A549 (cell line): Measurements from ENCODE around the gene SLC40A1. TPM values are rescaled to one million over a fixed set of nuclear protein-coding genes. Genes with fewer than 3 reads are reported as not detected.

Experiments used
- ATAC-seq, 2 experiments: fragments of 200-7000 bp in 1 of 2; fragments of >200 bp in 1 of 2; cut with Nextera tagmentation in 1 of 2; cut with Tn5 transposase in 1 of 2; 3 replicates each; pipeline versions ENCODE4 v1.8.0 to v1.9.1; 2018 to 2020; ENCODE audit warnings: mild to moderate bottlenecking in 1 of 2, moderate library complexity in 1 of 2
- CTCF ChIA-PET: fragments of 300-600 bp; sonication (Branson Sonifier 250); formaldehyde crosslinking; extraction: SDS; loops from one replicate; lab custom pipeline; 2021; ENCODE audit warnings: antibody characterized with exemption, inconsistent platforms; lab: Yijun Ruan, JAX
- POLR2A ChIA-PET: fragments of 350-600 bp; formaldehyde crosslinking; extraction: SDS; loops from one replicate; lab custom pipeline; 2021; ENCODE audit warnings: antibody characterized with exemption, inconsistent platforms; lab: Yijun Ruan, JAX
- DNase-seq, 2 experiments: peaks; one replicate each; pipeline versions ENCODE4 v3.0.0 to v3.0.0-alpha.2; 2011 to 2016; ENCODE audit warnings: low read depth in 1 of 2, low spot score in 1 of 2
- FAIRE-seq: peaks from 2 replicates; lab custom pipeline; 2011; peaks lifted over from hg19 to GRCh38; lab: Jason Lieb, UNC
- H3K27ac ChIP-seq, 2 experiments: fragments of >200 bp; sonication (Bioruptor Twin); formaldehyde crosslinking; 3 replicates each; pipeline ENCODE4 v1.5.1; 2016 to 2017
- H3K4me1 ChIP-seq: fragments of >200 bp; sonication (Bioruptor Twin); formaldehyde crosslinking; 3 replicates; pipeline ENCODE4 v1.6.1; 2016
- H3K4me2 ChIP-seq: fragments of >200 bp; sonication (Bioruptor Twin); formaldehyde crosslinking; 3 replicates; pipeline ENCODE4 v1.6.1; 2016
- H3K4me3 ChIP-seq: fragments of >200 bp; sonication (Bioruptor Twin); formaldehyde crosslinking; 3 replicates; pipeline ENCODE4 v1.5.1; 2016
- H3K9me3 ChIP-seq: fragments of >200 bp; sonication (Bioruptor Twin); formaldehyde crosslinking; 3 replicates; pipeline ENCODE4 v1.6.1; 2016
- BHLHE40 ChIP-seq: IDR thresholded peaks from 2 replicates; pipeline ENCODE4 v1.6.1; 2012; ENCODE audit warnings: low read depth, low read length, inconsistent platforms
- CBX8 ChIP-seq: fragments of 200-600 bp; sonication (generic); IDR thresholded peaks from 2 replicates; pipeline ENCODE4 v1.6.1; 2016
- CEBPB ChIP-seq, 2 experiments: fragments of >200 bp in 1 of 2; sonication (Bioruptor Twin) in 1 of 2; formaldehyde crosslinking in 1 of 2; IDR thresholded peaks; 2 replicates each; pipeline ENCODE4 v1.6.1; 2012 to 2016
- CHD4 ChIP-seq: fragments of 200-600 bp; sonication (generic); IDR thresholded peaks from 2 replicates; pipeline ENCODE4 v1.6.1; 2016; ENCODE audit warnings: antibody characterized with exemption, mild to moderate bottlenecking, borderline replicate concordance
- EP300 ChIP-seq, 2 experiments: fragments of >200 bp; sonication (Bioruptor Twin); formaldehyde crosslinking; IDR thresholded peaks; 2 replicates in 1 of 2; 3 replicates in 1 of 2; pipeline ENCODE4 v1.6.1; 2016 to 2017
- GATA3 ChIP-seq: IDR thresholded peaks from 2 replicates; pipeline ENCODE4 v1.6.1; 2012; ENCODE audit warnings: borderline replicate concordance
- HDAC2 ChIP-seq: fragments of 200-600 bp; sonication (generic); IDR thresholded peaks from 2 replicates; pipeline ENCODE4 v1.6.1; 2016
- HOXB5 ChIP-seq: fragments of 250-450 bp; sonication (Bioruptor Pico); IDR thresholded peaks from 2 replicates; pipeline ENCODE4 v1.5.0; 2020; ENCODE audit warnings: mild to moderate bottlenecking, moderate library complexity
- JUN ChIP-seq, 2 experiments: fragments of >200 bp; sonication (Bioruptor Twin); formaldehyde crosslinking; IDR thresholded peaks; 2 replicates in 1 of 2; 3 replicates in 1 of 2; pipeline ENCODE4 v1.6.1; 2016 to 2017
- KDM1A ChIP-seq: fragments of 200-600 bp; sonication (generic); IDR thresholded peaks from 2 replicates; pipeline ENCODE4 v1.6.1; 2016; ENCODE audit warnings: low read depth, mild to moderate bottlenecking
- KDM5A ChIP-seq: fragments of 200-600 bp; sonication (generic); IDR thresholded peaks from 2 replicates; pipeline ENCODE4 v1.6.1; 2016; ENCODE audit warnings: antibody characterized with exemption, mild to moderate bottlenecking
- MAFK ChIP-seq: fragments of 450-650 bp; IDR thresholded peaks from 2 replicates; pipeline ENCODE4 v1.6.1; 2014; ENCODE audit not compliant: partially characterized antibody
- PHF8 ChIP-seq: fragments of 200-600 bp; sonication (generic); IDR thresholded peaks from 2 replicates; pipeline ENCODE4 v1.6.1; 2016; ENCODE audit warnings: low read depth, mild to moderate bottlenecking, antibody characterized with exemption, moderate library complexity, borderline replicate concordance
- POLR2AphosphoS2 ChIP-seq: conservative IDR thresholded peaks from 2 replicates; pipeline ENCODE4 v1.6.1; 2012; ENCODE audit warnings: low read length, improper control_type of control experiment, inconsistent platforms
- RFX5 ChIP-seq: fragments of 450-650 bp; IDR thresholded peaks from 2 replicates; pipeline ENCODE4 v1.7.1; 2014; ENCODE audit warnings: antibody characterized with exemption, mild to moderate bottlenecking, moderate library complexity
- RNF2 ChIP-seq: fragments of 200-600 bp; sonication (generic); IDR thresholded peaks from 2 replicates; pipeline ENCODE4 v1.6.1; 2016; ENCODE audit warnings: low read depth, mild to moderate bottlenecking, antibody characterized with exemption, moderate library complexity, borderline replicate concordance
- SREBF2 ChIP-seq: fragments of 450-650 bp; IDR thresholded peaks from 2 replicates; pipeline ENCODE4 v1.6.1; 2014; ENCODE audit warnings: mild to moderate bottlenecking, moderate library complexity
- TFCP2L1 ChIP-seq: fragments of 250-450 bp; sonication (Bioruptor Pico); IDR thresholded peaks from 2 replicates; pipeline ENCODE4 v1.5.0; 2021; ENCODE audit warnings: mild to moderate bottlenecking
- ZSCAN20 ChIP-seq: fragments of 250-450 bp; sonication (Bioruptor Pico); IDR thresholded peaks from 2 replicates; pipeline ENCODE4 v1.8.0; 2022; ENCODE audit warnings: mild to moderate bottlenecking, moderate library complexity
- WGBS: methylation state at CpG from one replicate; pipeline ENCODE4 v1.1.6; 2017; ENCODE audit errors: missing lambda C conversion rate; 5-methylcytosine and 5-hydroxymethylcytosine counted together
- polyA plus RNA-seq, 4 experiments: library from polyadenylated mRNA; depleted of rRNA in 3 of 4; stranded (reverse); fragments of >200 nt; fragmentation: RNase III in 1 of 4; extraction: RNeasy Plus Mini Kit Qiagen cat#74134 plus additional on column Dnase treatment in 1 of 4; gene quantifications; 2 replicates in 3 of 4; 3 replicates in 1 of 4; pipeline ENCODE4 v1.2.3, GENCODE V29; 2011 to 2017
- TF ChIP-seq, protein P1 (sequence below): fragments of 250-450 bp; sonication (Bioruptor Pico); IDR thresholded peaks from 2 replicates; pipeline ENCODE4 v1.5.0; 2020; ENCODE audit warnings: low read depth, mild to moderate bottlenecking, moderate library complexity
- TF ChIP-seq, protein P2 (sequence below): fragments of >200 bp; sonication (Bioruptor Twin); formaldehyde crosslinking; IDR thresholded peaks from 3 replicates; pipeline ENCODE4 v1.6.1; 2016
- TF ChIP-seq, protein P3 (sequence below): fragments of >200 bp; sonication (Bioruptor Twin); formaldehyde crosslinking; IDR thresholded peaks from 3 replicates; pipeline ENCODE4 v1.5.1; 2016

SLC40A1 gene
- polyA plus RNA-seq, 2 of the 4 experiments (the other 2 are of a cell fraction): 8.2 to 12.3 TPM

DNA sequence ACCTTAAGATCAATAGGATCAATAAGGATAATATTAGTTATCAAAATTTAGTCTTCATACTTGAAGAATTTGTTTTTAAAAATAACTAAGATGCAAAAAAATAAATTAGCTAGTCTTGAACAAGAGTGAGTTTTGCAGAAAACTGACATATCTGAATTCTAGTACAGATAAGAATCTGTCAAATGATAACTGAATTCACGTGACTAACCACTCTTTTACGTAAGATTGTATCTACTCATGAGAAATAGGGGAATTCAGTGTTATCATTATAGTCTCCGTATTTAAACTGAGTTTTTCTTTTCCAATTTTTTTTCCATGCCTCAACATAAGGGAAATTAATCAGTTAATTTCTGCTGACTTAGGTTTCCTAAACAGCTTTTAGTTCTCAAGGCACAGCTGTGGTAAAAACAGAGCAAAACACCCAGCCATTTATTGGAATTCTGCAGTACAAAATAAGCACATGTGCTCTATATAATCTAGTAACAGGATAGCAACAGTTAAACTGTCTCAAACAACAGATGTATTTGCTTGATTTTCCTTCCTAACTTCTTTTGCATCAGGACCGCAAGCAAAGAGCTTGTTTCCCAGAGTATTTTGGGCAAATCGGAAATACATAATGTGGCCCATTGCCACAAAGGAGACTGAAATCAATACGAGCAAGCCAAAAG is 19.1 kb downstream of the SLC40A1 start:
- TF ChIP-seq MAFK: peak; percentile 35
- TF ChIP-seq, protein P1, sequence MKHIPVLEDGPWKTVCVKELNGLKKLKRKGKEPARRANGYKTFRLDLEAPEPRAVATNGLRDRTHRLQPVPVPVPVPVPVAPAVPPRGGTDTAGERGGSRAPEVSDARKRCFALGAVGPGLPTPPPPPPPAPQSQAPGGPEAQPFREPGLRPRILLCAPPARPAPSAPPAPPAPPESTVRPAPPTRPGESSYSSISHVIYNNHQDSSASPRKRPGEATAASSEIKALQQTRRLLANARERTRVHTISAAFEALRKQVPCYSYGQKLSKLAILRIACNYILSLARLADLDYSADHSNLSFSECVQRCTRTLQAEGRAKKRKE: no peak
- POLR2A ChIA-PET: interaction anchor here (1.6 kb wide), 1 partner anchor 19 kb away, joined by 5 read pairs; the partner anchor contains the start of gene SLC40A1

DNA sequence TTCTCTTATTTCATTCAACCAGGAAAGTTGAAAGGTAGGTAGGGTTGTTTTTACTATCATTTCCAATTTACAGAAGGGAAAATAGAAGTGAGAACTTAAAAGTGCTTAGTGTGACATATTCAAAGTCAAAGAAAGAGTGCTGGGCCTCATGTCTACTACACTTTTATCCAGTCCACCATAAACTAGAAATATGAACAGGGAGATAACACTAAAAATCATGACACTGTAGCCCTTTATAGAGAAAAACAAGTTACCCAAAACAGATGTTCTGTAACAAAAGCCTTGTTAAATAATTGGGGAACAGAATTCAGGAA is 20.4 kb downstream of the SLC40A1 start:
- Histone ChIP-seq H3K4me3 (no peak overlapping the region), H3K9me3 (no peaks in the 10 kb centered on the region), H3K4me1 (peaks cover 46% of the 10 kb centered on the region), H3K4me2 (no peak overlapping the region), H3K27ac (no peak overlapping the region)
- ChIA-PET CTCF (no interaction called here), POLR2A (no interaction called here)
- DNase-seq (no peak), ATAC-seq (no peak), FAIRE-seq (no peak)
- no peak for TF ChIP-seq TFCP2L1 (CRISPR knock-in tag)
- no peak for TF ChIP-seq BHLHE40
- TF ChIP-seq MAFK: peak; percentile 60
- TF ChIP-seq CHD4: no peak
- TF ChIP-seq RNF2: no peak

More for the DNA sequence above, 19.1 kb downstream of the SLC40A1 start:
- FAIRE-seq: no peak
- peaks cover 35% of the 10 kb centered on the region for H3K4me1 ChIP-seq
- DNase-seq: no peak
- no peak for ATAC-seq
- H3K4me2 ChIP-seq: no peak overlapping the region
- CTCF ChIA-PET: no interaction called here
- WGBS: 84% methylated on average over 6 of the region's 6 CpGs
- H3K27ac ChIP-seq: no peak overlapping the region
- no peak overlapping the region for H3K4me3 ChIP-seq
- no peaks in the 10 kb centered on the region for H3K9me3 ChIP-seq

DNA sequence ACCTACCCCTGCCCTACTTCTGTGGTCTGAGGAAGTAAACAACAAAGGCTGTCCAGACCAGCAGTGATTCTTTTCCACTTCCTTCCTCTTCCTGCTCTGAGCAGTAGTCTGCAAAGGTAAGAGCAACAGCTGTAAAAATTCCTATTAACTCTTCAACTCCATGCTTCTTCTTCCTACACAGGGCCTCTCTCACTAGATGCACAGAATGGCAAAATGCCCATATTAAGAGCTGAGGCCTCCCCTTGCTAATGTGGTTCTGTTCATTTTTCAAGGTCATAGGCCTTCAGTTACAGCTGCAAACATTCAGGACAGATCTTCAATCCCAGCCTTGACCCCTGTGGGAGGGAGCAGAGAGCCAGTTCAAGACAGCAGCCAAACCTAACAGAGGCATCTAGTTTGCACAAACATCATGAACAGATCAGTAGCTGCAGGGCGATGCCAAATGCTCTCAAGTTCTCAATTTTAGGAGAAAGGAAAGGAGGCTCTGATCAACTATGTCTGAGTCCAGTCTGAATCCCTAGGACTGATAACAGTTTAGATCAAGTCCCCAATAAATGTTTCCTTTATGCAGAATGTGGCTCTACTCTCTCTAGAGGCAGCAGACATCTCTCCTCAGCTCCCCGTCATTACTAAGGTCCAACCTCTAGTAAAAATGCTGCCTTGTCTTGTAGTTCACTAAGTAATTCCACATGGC is 20.9 kb downstream of the SLC40A1 start:
- Histone ChIP-seq H3K27ac (peak overlapping the region in 1 of 2 experiments; percentile 35; a peak in 2 of 6 replicates), H3K4me3 (no peak overlapping the region), H3K4me1 (peaks cover 51% of the 10 kb centered on the region), H3K9me3 (no peaks in the 10 kb centered on the region), H3K4me2 (no peak overlapping the region)
- TF ChIP-seq KDM5A: no peak
- TF ChIP-seq POLR2AphosphoS2: no peak
- TF ChIP-seq CHD4: no peak
- no peak for TF ChIP-seq RFX5
- no peak for TF ChIP-seq KDM1A
- TF ChIP-seq, protein P2, sequence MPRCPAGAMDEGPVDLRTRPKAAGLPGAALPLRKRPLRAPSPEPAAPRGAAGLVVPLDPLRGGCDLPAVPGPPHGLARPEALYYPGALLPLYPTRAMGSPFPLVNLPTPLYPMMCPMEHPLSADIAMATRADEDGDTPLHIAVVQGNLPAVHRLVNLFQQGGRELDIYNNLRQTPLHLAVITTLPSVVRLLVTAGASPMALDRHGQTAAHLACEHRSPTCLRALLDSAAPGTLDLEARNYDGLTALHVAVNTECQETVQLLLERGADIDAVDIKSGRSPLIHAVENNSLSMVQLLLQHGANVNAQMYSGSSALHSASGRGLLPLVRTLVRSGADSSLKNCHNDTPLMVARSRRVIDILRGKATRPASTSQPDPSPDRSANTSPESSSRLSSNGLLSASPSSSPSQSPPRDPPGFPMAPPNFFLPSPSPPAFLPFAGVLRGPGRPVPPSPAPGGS: no peak
- no peak for TF ChIP-seq CBX8
- no peak for TF ChIP-seq PHF8
- TF ChIP-seq, protein P3, sequence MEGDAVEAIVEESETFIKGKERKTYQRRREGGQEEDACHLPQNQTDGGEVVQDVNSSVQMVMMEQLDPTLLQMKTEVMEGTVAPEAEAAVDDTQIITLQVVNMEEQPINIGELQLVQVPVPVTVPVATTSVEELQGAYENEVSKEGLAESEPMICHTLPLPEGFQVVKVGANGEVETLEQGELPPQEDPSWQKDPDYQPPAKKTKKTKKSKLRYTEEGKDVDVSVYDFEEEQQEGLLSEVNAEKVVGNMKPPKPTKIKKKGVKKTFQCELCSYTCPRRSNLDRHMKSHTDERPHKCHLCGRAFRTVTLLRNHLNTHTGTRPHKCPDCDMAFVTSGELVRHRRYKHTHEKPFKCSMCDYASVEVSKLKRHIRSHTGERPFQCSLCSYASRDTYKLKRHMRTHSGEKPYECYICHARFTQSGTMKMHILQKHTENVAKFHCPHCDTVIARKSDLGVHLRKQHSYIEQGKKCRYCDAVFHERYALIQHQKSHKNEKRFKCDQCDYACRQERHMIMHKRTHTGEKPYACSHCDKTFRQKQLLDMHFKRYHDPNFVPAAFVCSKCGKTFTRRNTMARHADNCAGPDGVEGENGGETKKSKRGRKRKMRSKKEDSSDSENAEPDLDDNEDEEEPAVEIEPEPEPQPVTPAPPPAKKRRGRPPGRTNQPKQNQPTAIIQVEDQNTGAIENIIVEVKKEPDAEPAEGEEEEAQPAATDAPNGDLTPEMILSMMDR: no peak
- TF ChIP-seq TFCP2L1 (CRISPR knock-in tag): no peak
- no peak for TF ChIP-seq ZSCAN20 (CRISPR knock-in tag)
- no peak for TF ChIP-seq JUN (IDR thresholded peaks at IDR 0.05)
- TF ChIP-seq EP300 (IDR thresholded peaks at IDR 0.05): no peak
- TF ChIP-seq SREBF2: no peak
- no peak for TF ChIP-seq HDAC2
- no peak for TF ChIP-seq HOXB5 (CRISPR knock-in tag)
- no peak for TF ChIP-seq RNF2
- TF ChIP-seq CEBPB (IDR thresholded peaks at IDR 0.05): no peak
- TF ChIP-seq GATA3: no peak
- ChIA-PET CTCF (no interaction called here), POLR2A (no interaction called here)
- DNase-seq (no peak), ATAC-seq (peak in 1 of 2 experiments; percentile 34; a peak in 1 of 6 replicates), FAIRE-seq (no peak)
- 87% methylated on average over 2 of the region's 2 CpGs for WGBS
